SK-N-SH (cell line): ENCODE data around the gene TSBP1. TPM values are rescaled to one million over a fixed set of nuclear protein-coding genes. Genes with fewer than 3 reads are reported as not detected.

Experiments
- CTCF ChIA-PET: fragments of 300-600, 350-600 bp; formaldehyde crosslinking; extraction: SDS; loops from one replicate; lab custom pipeline; 2021; lab: Yijun Ruan, JAX
- POLR2A ChIA-PET: fragments of 350-600 bp; sonication (Branson Sonifier 250); formaldehyde crosslinking; extraction: SDS; loops from one replicate; lab custom pipeline; 2020; ENCODE audit warnings: antibody characterized with exemption, inconsistent platforms; lab: Yijun Ruan, JAX
- DNase-seq: peaks from one replicate; pipeline ENCODE4 v3.0.0; 2012
- H2AFZ ChIP-seq: fragments of 200-600 bp; sonication (generic); 2 replicates; pipeline ENCODE4 v1.8.1; 2016; ENCODE audit warnings: antibody characterized with exemption, mild to moderate bottlenecking, low read depth
- H3F3A ChIP-seq: fragments of 200-600 bp; sonication (generic); replicated peaks from 2 replicates; pipeline ENCODE3; 2016; ENCODE audit warnings: antibody characterized with exemption, mild to moderate bottlenecking; ENCODE audit not compliant: insufficient read depth
- H3K27ac ChIP-seq, 2 experiments: fragments of 200-500 bp in 1 of 2; fragments of 200-600 bp in 1 of 2; sonication (Bioruptor generic) in 1 of 2; sonication (generic), shearing (Covaris generic) in 1 of 2; 2 replicates each; pipeline versions ENCODE4 v1.5.1 to v1.6.1; 2014 to 2016; ENCODE audit warnings: low read depth in 2 of 2, inconsistent platforms in 1 of 2, low read length in 1 of 2, mild to moderate bottlenecking in 1 of 2, mixed read lengths in 1 of 2
- H3K27me3 ChIP-seq: fragments of 200-600 bp; sonication (generic), shearing (Covaris generic); 2 replicates; pipeline ENCODE4 v1.6.1; 2016; ENCODE audit warnings: mixed run types; ENCODE audit not compliant: insufficient read depth
- H3K36me3 ChIP-seq, 2 experiments: fragments of 200-500 bp in 1 of 2; fragments of 200-600 bp in 1 of 2; sonication (Bioruptor generic) in 1 of 2; sonication (generic) in 1 of 2; replicated peaks in 1 of 2; 2 replicates each; pipeline versions ENCODE3 to v1.5.1; 2014 to 2016; ENCODE audit warnings: low read length in 1 of 2, mild to moderate bottlenecking in 1 of 2; ENCODE audit not compliant: insufficient read depth in 2 of 2, control insufficient read depth in 1 of 2
- H3K4me1 ChIP-seq, 2 experiments: fragments of 200-500 bp in 1 of 2; fragments of 200-600 bp in 1 of 2; sonication (Bioruptor generic) in 1 of 2; sonication (generic), shearing (Covaris generic) in 1 of 2; 2 replicates each; pipeline versions ENCODE4 v1.5.1 to v1.6.1; 2014 to 2016; ENCODE audit warnings: low read depth in 1 of 2, low read length in 1 of 2, mixed run types in 1 of 2; ENCODE audit not compliant: insufficient read depth in 2 of 2, control insufficient read depth in 1 of 2
- H3K4me2 ChIP-seq: fragments of 200-600 bp; sonication (generic), shearing (Covaris generic); 2 replicates; pipeline ENCODE4 v1.6.1; 2017; ENCODE audit warnings: mixed run types
- H3K4me3 ChIP-seq, 2 experiments: fragments of 200-500 bp in 1 of 2; fragments of 200-600 bp in 1 of 2; sonication (Bioruptor generic) in 1 of 2; sonication (generic), shearing (Covaris generic) in 1 of 2; 2 replicates each; pipeline versions ENCODE4 v1.5.1 to v1.8.1; 2014 to 2016; ENCODE audit warnings: low read depth in 2 of 2, inconsistent platforms in 1 of 2, low read length in 1 of 2, mild to moderate bottlenecking in 1 of 2, mixed read lengths in 1 of 2, moderate library complexity in 1 of 2
- H3K79me2 ChIP-seq: fragments of 200-600 bp; sonication (generic); 2 replicates; pipeline ENCODE4 v1.8.1; 2017; ENCODE audit warnings: mild to moderate bottlenecking; ENCODE audit not compliant: insufficient read depth
- H3K9ac ChIP-seq: fragments of 200-600 bp; sonication (generic); 2 replicates; pipeline ENCODE4 v1.6.1; 2017; ENCODE audit warnings: mixed run types
- H3K9me2 ChIP-seq: fragments of 200-600 bp; sonication (generic); 2 replicates; pipeline ENCODE4 v1.6.1; 2017; ENCODE audit warnings: mixed run types
- H3K9me3 ChIP-seq: fragments of 200-600 bp; sonication (generic); 2 replicates; pipeline ENCODE4 v1.6.1; 2017; ENCODE audit warnings: mixed run types, mild to moderate bottlenecking, moderate library complexity
- H4K20me1 ChIP-seq: fragments of 200-600 bp; sonication (generic); 2 replicates; pipeline ENCODE4 v1.6.1; 2017; ENCODE audit warnings: mild to moderate bottlenecking, mixed run types; ENCODE audit not compliant: insufficient read depth
- CTCF ChIP-seq: fragments of 200-600 bp; sonication (generic); IDR thresholded peaks from 2 replicates; pipeline ENCODE4 v1.6.1; 2017; ENCODE audit warnings: antibody characterized with exemption, mild to moderate bottlenecking, moderate library complexity
- FOSL2 ChIP-seq: IDR thresholded peaks from 2 replicates; pipeline ENCODE4 v1.4.0; 2012; ENCODE audit warnings: low read depth, mild to moderate bottlenecking, moderate library complexity, borderline replicate concordance
- GATA2 ChIP-seq: sonication (generic); formaldehyde crosslinking; IDR thresholded peaks from 2 replicates; pipeline ENCODE4 v1.5.0; 2020; ENCODE audit warnings: mild to moderate bottlenecking, missing genetic modification reagents
- NFIC ChIP-seq: IDR thresholded peaks from 2 replicates; pipeline ENCODE4 v1.4.0; 2012; ENCODE audit warnings: borderline replicate concordance
- RCOR1 ChIP-seq: fragments of 150-350 bp; IDR thresholded peaks from 2 replicates; pipeline ENCODE4 v1.6.1; 2017; ENCODE audit warnings: antibody characterized with exemption, low read length
- RFX5 ChIP-seq: IDR thresholded peaks from 2 replicates; pipeline ENCODE4 v1.6.1; 2012; ENCODE audit warnings: mild to moderate bottlenecking, improper control_type of control experiment, low read length
- SIN3A ChIP-seq: IDR thresholded peaks from 2 replicates; pipeline ENCODE4 v1.6.1; 2012; ENCODE audit warnings: low read depth, mild to moderate bottlenecking, low read length, moderate library complexity, borderline replicate concordance
- TCF12 ChIP-seq: IDR thresholded peaks from 2 replicates; pipeline ENCODE4 v1.4.0; 2012
- TEAD4 ChIP-seq: IDR thresholded peaks from 2 replicates; pipeline ENCODE4 v1.4.0; 2012; ENCODE audit warnings: mild to moderate bottlenecking, borderline replicate concordance; ENCODE audit not compliant: insufficient read depth
- USF1 ChIP-seq: IDR thresholded peaks from 2 replicates; pipeline ENCODE4 v1.4.0; 2012; ENCODE audit warnings: low read depth, borderline replicate concordance
- ZBTB33 ChIP-seq: IDR thresholded peaks from 2 replicates; pipeline ENCODE4 v1.4.0; 2012; ENCODE audit warnings: low read depth, borderline replicate concordance
- WGBS: methylation state at CpG from one replicate; pipeline ENCODE4 v1.1.6; 2017; ENCODE audit warnings: low lambda C conversion rate; 5-methylcytosine and 5-hydroxymethylcytosine counted together
- polyA plus RNA-seq, 3 experiments: library from polyadenylated mRNA; depleted of rRNA; stranded (reverse); fragments of >200 nt; gene quantifications; 2 replicates each; pipeline ENCODE4 v1.2.3, GENCODE V29; 2012

The TSBP1 gene
- polyA plus RNA-seq, 1 of the 3 experiments (the other 2 are of a cell fraction) = not detected

GRCh38 chr6:32397252-32397920 is 25.7 kb upstream of the TSBP1 start:
- Histone ChIP-seq H2AFZ (no peak overlapping the region), H3K9ac (no peak overlapping the region), H3K4me1 (no peaks in the 10 kb centered on the region), H3K27ac (no peak overlapping the region), H3K9me2 (no peaks in the 10 kb centered on the region), H3F3A (no peaks in the 10 kb centered on the region), H3K36me3 (no peaks in the 10 kb centered on the region), H3K27me3 (peaks cover 33% of the 10 kb centered on the region), H3K4me3 (no peak overlapping the region), H3K9me3 (no peaks in the 10 kb centered on the region), H3K4me2 (no peak overlapping the region), H4K20me1 (no peaks in the 10 kb centered on the region), H3K79me2 (no peaks in the 10 kb centered on the region)
- POLR2A ChIA-PET = no interaction called here
- CTCF ChIA-PET = interaction anchor here (1.0 to 6.5 kb wide), 2 partner anchors 17 to 39 kb away, joined by 4 to 34 read pairs; no protein-coding TSS in a partner anchor
- no peak for DNase-seq
- WGBS = 8% methylated on average over 7 of the region's 7 CpGs
- TF ChIP-seq TEAD4 (no peak), FOSL2 (no peak)

- 16% methylated on average over 10 of the region's 10 CpGs for WGBS
- Histone ChIP-seq H4K20me1 (no peaks in the 10 kb centered on the region), H3K9me3 (no peaks in the 10 kb centered on the region), H3K4me3 (no peak overlapping the region), H3K36me3 (no peaks in the 10 kb centered on the region), H3K27me3 (peaks cover 27% of the 10 kb centered on the region; the same call in 1 of the 2 replicates), H2AFZ (no peak overlapping the region), H3K79me2 (no peaks in the 10 kb centered on the region), H3F3A (no peaks in the 10 kb centered on the region), H3K4me1 (no peaks in the 10 kb centered on the region), H3K9ac (no peak overlapping the region), H3K4me2 (no peak overlapping the region), H3K9me2 (no peaks in the 10 kb centered on the region), H3K27ac (no peak overlapping the region)
- CTCF ChIA-PET = interaction anchor here (6.5 kb wide), 1 partner anchor 18 kb away, joined by 34 read pairs; no protein-coding TSS in a partner anchor
- DNase-seq = no peak
- POLR2A ChIA-PET = no interaction called here
- no peak for TF ChIP-seq NFIC
- TF ChIP-seq CTCF = no peak
- no peak for TF ChIP-seq SIN3A
- no peak for TF ChIP-seq USF1
- no peak for TF ChIP-seq ZBTB33
- TF ChIP-seq TEAD4 = no peak
- TF ChIP-seq RCOR1 = no peak
- TF ChIP-seq GATA2 (CRISPR knock-in tag) = no peak
- TF ChIP-seq RFX5 = no peak
- no peak for TF ChIP-seq FOSL2
- TF ChIP-seq TCF12 = no peak
Observed at GRCh38 chr6:32396028-32396427, 24.3 kb upstream of the TSBP1 start.
